A549 (cell line): Measurements from ENCODE around the gene C5AR2. TPM values are rescaled to one million over a fixed set of nuclear protein-coding genes. Genes with fewer than 3 reads are reported as not detected.

ENCODE experiments used
- ATAC-seq, 2 experiments: fragments of 200-7000 bp in 1 of 2; fragments of >200 bp in 1 of 2; cut with Nextera tagmentation in 1 of 2; cut with Tn5 transposase in 1 of 2; 3 replicates each; pipeline versions ENCODE4 v1.8.0 to v1.9.1; 2018 to 2020; ENCODE audit warnings: mild to moderate bottlenecking in 1 of 2, moderate library complexity in 1 of 2
- CTCF ChIA-PET: fragments of 300-600 bp; sonication (Branson Sonifier 250); formaldehyde crosslinking; extraction: SDS; loops from one replicate; lab custom pipeline; 2021; ENCODE audit warnings: antibody characterized with exemption, inconsistent platforms; lab: Yijun Ruan, JAX
- POLR2A ChIA-PET: fragments of 350-600 bp; formaldehyde crosslinking; extraction: SDS; loops from one replicate; lab custom pipeline; 2021; ENCODE audit warnings: antibody characterized with exemption, inconsistent platforms; lab: Yijun Ruan, JAX
- DNase-seq, 2 experiments: peaks; one replicate each; pipeline versions ENCODE4 v3.0.0 to v3.0.0-alpha.2; 2011 to 2016; ENCODE audit warnings: low read depth in 1 of 2, low spot score in 1 of 2
- FAIRE-seq: peaks from 2 replicates; lab custom pipeline; 2011; peaks lifted over from hg19 to GRCh38; lab: Jason Lieb, UNC
- H3K27ac ChIP-seq, 2 experiments: fragments of >200 bp; sonication (Bioruptor Twin); formaldehyde crosslinking; 3 replicates each; pipeline ENCODE4 v1.5.1; 2016 to 2017
- H3K4me1 ChIP-seq: fragments of >200 bp; sonication (Bioruptor Twin); formaldehyde crosslinking; 3 replicates; pipeline ENCODE4 v1.6.1; 2016
- H3K4me2 ChIP-seq: fragments of >200 bp; sonication (Bioruptor Twin); formaldehyde crosslinking; 3 replicates; pipeline ENCODE4 v1.6.1; 2016
- H3K4me3 ChIP-seq: fragments of >200 bp; sonication (Bioruptor Twin); formaldehyde crosslinking; 3 replicates; pipeline ENCODE4 v1.5.1; 2016
- H3K9me3 ChIP-seq: fragments of >200 bp; sonication (Bioruptor Twin); formaldehyde crosslinking; 3 replicates; pipeline ENCODE4 v1.6.1; 2016
- BCL3 ChIP-seq: fragments of >200 bp; sonication (Bioruptor Twin); formaldehyde crosslinking; IDR thresholded peaks from 3 replicates; pipeline ENCODE4 v1.6.1; 2016
- BHLHE40 ChIP-seq: IDR thresholded peaks from 2 replicates; pipeline ENCODE4 v1.6.1; 2012; ENCODE audit warnings: low read depth, low read length, inconsistent platforms
- CBX2 ChIP-seq: fragments of 200-600 bp; sonication (generic); IDR thresholded peaks from 2 replicates; pipeline ENCODE4 v1.6.1; 2016; ENCODE audit warnings: low read depth, mild to moderate bottlenecking, borderline replicate concordance
- CBX8 ChIP-seq: fragments of 200-600 bp; sonication (generic); IDR thresholded peaks from 2 replicates; pipeline ENCODE4 v1.6.1; 2016
- CHD2 ChIP-seq: fragments of 150-350 bp; IDR thresholded peaks from 2 replicates; pipeline ENCODE4 v1.6.1; 2014; ENCODE audit warnings: low read length; ENCODE audit not compliant: partially characterized antibody
- CHD4 ChIP-seq: fragments of 200-600 bp; sonication (generic); IDR thresholded peaks from 2 replicates; pipeline ENCODE4 v1.6.1; 2016; ENCODE audit warnings: antibody characterized with exemption, mild to moderate bottlenecking, borderline replicate concordance
- E2F6 ChIP-seq: IDR thresholded peaks from 2 replicates; pipeline ENCODE4 v1.6.1; 2012; ENCODE audit warnings: low read depth, borderline replicate concordance
- EHF ChIP-seq: fragments of 250-450 bp; sonication (Bioruptor Pico); IDR thresholded peaks from 2 replicates; pipeline ENCODE4 v1.5.0; 2020; ENCODE audit warnings: mild to moderate bottlenecking
- EHMT2 ChIP-seq: fragments of 200-600 bp; sonication (generic); IDR thresholded peaks from 2 replicates; pipeline ENCODE4 v1.6.1; 2016; ENCODE audit warnings: antibody characterized with exemption, low read depth, mild to moderate bottlenecking, moderate library complexity
- ELK1 ChIP-seq: fragments of 150-350 bp; IDR thresholded peaks from 2 replicates; pipeline ENCODE4 v1.6.1; 2014; ENCODE audit warnings: low read depth, mild to moderate bottlenecking, low read length
- ESRRA ChIP-seq: fragments of 150-350 bp; IDR thresholded peaks from 2 replicates; pipeline ENCODE4 v1.6.1; 2014; ENCODE audit warnings: mild to moderate bottlenecking, low read length, borderline replicate concordance
- HES2 ChIP-seq: fragments of >200 bp; sonication (Bioruptor Twin); formaldehyde crosslinking; IDR thresholded peaks from 2 replicates; pipeline ENCODE4 v1.6.1; 2016
- HOXB13 ChIP-seq: fragments of 250-450 bp; sonication (Bioruptor Pico); IDR thresholded peaks from 2 replicates; pipeline ENCODE4 v1.5.0; 2020; ENCODE audit warnings: low read depth, mild to moderate bottlenecking, moderate library complexity
- JUNB ChIP-seq: fragments of >200 bp; sonication (Bioruptor Twin); formaldehyde crosslinking; IDR thresholded peaks from 2 replicates; pipeline ENCODE4 v1.6.1; 2016
- MAFK ChIP-seq: fragments of 450-650 bp; IDR thresholded peaks from 2 replicates; pipeline ENCODE4 v1.6.1; 2014; ENCODE audit not compliant: partially characterized antibody
- MAX ChIP-seq: IDR thresholded peaks from 2 replicates; pipeline ENCODE4 v1.6.1; 2012
- MAZ ChIP-seq: fragments of 150-350 bp; IDR thresholded peaks from 2 replicates; pipeline ENCODE4 v1.6.1; 2014; ENCODE audit warnings: antibody characterized with exemption, low read depth, low read length, borderline replicate concordance
- MYC ChIP-seq: IDR thresholded peaks from 2 replicates; pipeline ENCODE4 v1.6.1; 2012; ENCODE audit warnings: mild to moderate bottlenecking, inconsistent platforms, low read length, improper control_type of control experiment, borderline replicate concordance
- NR3C1 ChIP-seq: fragments of >200 bp; sonication (Bioruptor Twin); formaldehyde crosslinking; IDR thresholded peaks from 3 replicates; pipeline ENCODE4 v1.6.1; 2017
- RAD21 ChIP-seq, 2 experiments: fragments of >200 bp in 1 of 2; sonication (Bioruptor Twin) in 1 of 2; formaldehyde crosslinking in 1 of 2; IDR thresholded peaks in 1 of 2; conservative IDR thresholded peaks in 1 of 2; 2 replicates in 1 of 2; 3 replicates in 1 of 2; pipeline ENCODE4 v1.6.1; 2012 to 2018; ENCODE audit warnings: inconsistent platforms in 1 of 2
- RARB ChIP-seq: fragments of 250-450 bp; sonication (Bioruptor Pico); IDR thresholded peaks from 2 replicates; pipeline ENCODE4 v1.8.0; 2021; ENCODE audit warnings: mild to moderate bottlenecking, moderate library complexity
- REST ChIP-seq: fragments of 200-600 bp; sonication (generic); IDR thresholded peaks from 2 replicates; pipeline ENCODE4 v1.6.1; 2016; ENCODE audit warnings: antibody characterized with exemption, mild to moderate bottlenecking, moderate library complexity
- RFX5 ChIP-seq: fragments of 450-650 bp; IDR thresholded peaks from 2 replicates; pipeline ENCODE4 v1.7.1; 2014; ENCODE audit warnings: antibody characterized with exemption, mild to moderate bottlenecking, moderate library complexity
- SREBF2 ChIP-seq: fragments of 450-650 bp; IDR thresholded peaks from 2 replicates; pipeline ENCODE4 v1.6.1; 2014; ENCODE audit warnings: mild to moderate bottlenecking, moderate library complexity
- USF2 ChIP-seq: fragments of 450-650 bp; IDR thresholded peaks from 2 replicates; pipeline ENCODE4 v1.6.1; 2014; ENCODE audit warnings: antibody characterized with exemption
- ZNF302 ChIP-seq: fragments of 250-450 bp; sonication (Bioruptor Pico); IDR thresholded peaks from 2 replicates; pipeline ENCODE4 v1.9.0; 2021; ENCODE audit warnings: inconsistent platforms, mild to moderate bottlenecking, moderate library complexity
- ZSCAN20 ChIP-seq: fragments of 250-450 bp; sonication (Bioruptor Pico); IDR thresholded peaks from 2 replicates; pipeline ENCODE4 v1.8.0; 2022; ENCODE audit warnings: mild to moderate bottlenecking, moderate library complexity
- WGBS: methylation state at CpG from one replicate; pipeline ENCODE4 v1.1.6; 2017; ENCODE audit errors: missing lambda C conversion rate; 5-methylcytosine and 5-hydroxymethylcytosine counted together
- polyA plus RNA-seq, 4 experiments: library from polyadenylated mRNA; depleted of rRNA in 3 of 4; stranded (reverse); fragments of >200 nt; fragmentation: RNase III in 1 of 4; extraction: RNeasy Plus Mini Kit Qiagen cat#74134 plus additional on column Dnase treatment in 1 of 4; gene quantifications; 2 replicates in 3 of 4; 3 replicates in 1 of 4; pipeline ENCODE4 v1.2.3, GENCODE V29; 2011 to 2017

The C5AR2 gene
- polyA plus RNA-seq, 2 of the 4 experiments (the other 2 are of a cell fraction), result 0.25 to 0.28 TPM

- FAIRE-seq, result no peak
- ATAC-seq, result no peak
- ChIA-PET CTCF (interaction anchor here (1.1 to 7.1 kb wide), 5 partner anchors 9 to 48 kb away, joined by 4 to 73 read pairs (median 29); partner anchors contain the start of gene DHX34), POLR2A (no interaction called here)
- 89% methylated on average over 10 of the region's 10 CpGs for WGBS
- DNase-seq, result no peak
- peaks cover 13% of the 10 kb centered on the region; the same call in 2 of the 3 replicates for H3K9me3 ChIP-seq
- H3K4me2 ChIP-seq, result no peak overlapping the region
- no peak for TF ChIP-seq SREBF2
- TF ChIP-seq ELK1, result no peak
- TF ChIP-seq CBX2, result no peak
- no peak for TF ChIP-seq RARB (CRISPR knock-in tag)
- TF ChIP-seq CBX8, result no peak
- no peak for TF ChIP-seq USF2
- TF ChIP-seq RAD21 (conservative IDR thresholded peaks at IDR 0.05 in 1 of 2, IDR thresholded peaks at IDR 0.05 in 1 of 2), result no peak
- TF ChIP-seq ZSCAN20 (CRISPR knock-in tag), result no peak
- no peak for TF ChIP-seq ESRRA
- no peak for TF ChIP-seq MAFK
- no peak for TF ChIP-seq RFX5
- no peak for TF ChIP-seq JUNB
- no peak for TF ChIP-seq MAX
- no peak for TF ChIP-seq REST
- TF ChIP-seq MAZ, result no peak
- peak overlapping the region; percentile 74 to 85 for H3K27ac ChIP-seq
- peaks cover 46% of the 10 kb centered on the region for H3K4me1 ChIP-seq
- no peak overlapping the region for H3K4me3 ChIP-seq
Measured at GRCh38 chr19:47313754-47314295, 18.1 kb upstream of the C5AR2 start.

- Histone ChIP-seq H3K9me3 (peaks cover 13% of the 10 kb centered on the region; the same call in 2 of the 3 replicates), H3K4me2 (peak overlapping the region; percentile 41), H3K4me3 (no peak overlapping the region), H3K4me1 (peaks cover 31% of the 10 kb centered on the region), H3K27ac (peak overlapping the region; percentile 74 to 85)
- ATAC-seq (peak; percentile 94 to 96), FAIRE-seq (peak; percentile 97), DNase-seq (peak; percentile 98 to 99)
- 8% methylated on average over 12 of the region's 12 CpGs for WGBS
- CTCF ChIA-PET, result interaction anchor here (0.7 to 7.1 kb wide), 9 partner anchors 8 to 399 kb away, joined by 3 to 73 read pairs (median 5); partner anchors contain the start of gene DHX34
- POLR2A ChIA-PET, result interaction anchor here (0.6 to 2.4 kb wide), 5 partner anchors 34 to 1034 kb away, joined by 3 to 21 read pairs (median 6); partner anchors contain the start of genes DHX34, INAFM1, KPTN and NOP53
- TF ChIP-seq NR3C1, result no peak
- no peak for TF ChIP-seq EHMT2
- no peak for TF ChIP-seq BHLHE40
- 0 out of 2 replicates have a peak, but pooled peaks have one; percentile 47 for TF ChIP-seq MYC
- peak; percentile 92 for TF ChIP-seq HES2
- no peak for TF ChIP-seq ZNF302
- no peak for TF ChIP-seq CHD2
- no peak for TF ChIP-seq CBX8
- TF ChIP-seq RFX5, result no peak
- peak; percentile 4 to 53 for TF ChIP-seq RAD21 (conservative IDR thresholded peaks at IDR 0.05 in 1 of 2, IDR thresholded peaks at IDR 0.05 in 1 of 2)
- TF ChIP-seq SREBF2, result no peak
- TF ChIP-seq EHF (CRISPR knock-in tag), result no peak
- TF ChIP-seq BCL3, result peak; percentile 92; the same call in 1 of the 3 replicates
- TF ChIP-seq E2F6, result no peak; the same call in 1 of the 2 replicates
- no peak; the same call in 1 of the 2 replicates for TF ChIP-seq CHD4
- peak; percentile 67; the same call in 1 of the 2 replicates for TF ChIP-seq HOXB13 (CRISPR knock-in tag)
- TF ChIP-seq ZSCAN20 (CRISPR knock-in tag), result no peak; the same call in 1 of the 2 replicates
Measured at GRCh38 chr19:47315125-47315821, 16.7 kb upstream of the C5AR2 start.
